ENCODE measurements around the gene CCNY. TPM values are rescaled to one million over a fixed set of nuclear protein-coding genes. Genes with fewer than 3 reads are reported as not detected.

CCNY gene
- total RNA-seq, 1 experiment from 2014 or later = 59.1 TPM

- H3K4me1 Mint-ChIP-seq (ENCODE audit: low read depth, unreplicated experiment) = no peaks in the 10 kb centered on the region
- intact Hi-C loops (cut with micrococcal nuclease; ENCODE audit: unreplicated experiment) = no loop called here
- no peak for TF ChIP-seq CTCF (IDR thresholded peaks at IDR 0.05; ENCODE audit: unreplicated experiment)
- no peak for DNase-seq
- CTCF ChIA-PET = interaction anchor here (0.6 kb wide), 1 partner anchor 107 kb away, joined by 3 read pairs; no protein-coding TSS in a partner anchor
- no peak overlapping the region for H3K27ac Mint-ChIP-seq (ENCODE audit: unreplicated experiment)
- no TSS peak for BruUV-seq (replicated peaks)
- no peak overlapping the region for H3K4me3 Mint-ChIP-seq (ENCODE audit: low read depth, unreplicated experiment)
- no peaks in the 10 kb centered on the region for H3K9me3 Mint-ChIP-seq (ENCODE audit: low read depth, unreplicated experiment)
- H3K27me3 Mint-ChIP-seq (ENCODE audit: unreplicated experiment) = no peaks in the 10 kb centered on the region
- peaks cover 16% of the 10 kb centered on the region for H3K36me3 Mint-ChIP-seq (ENCODE audit: insufficient read depth, unreplicated experiment)
Measured at GRCh38 chr10:35320341-35320740, 16.0 kb upstream of the CCNY start.

GRCh38 chr10:35322636-35323035, 13.7 kb upstream of the CCNY start:
- no peak for TF ChIP-seq CTCF (IDR thresholded peaks at IDR 0.05; ENCODE audit: unreplicated experiment)
- Mint-ChIP-seq H3K36me3 (ENCODE audit: insufficient read depth, unreplicated experiment) (peaks cover 3% of the 10 kb centered on the region), H3K27me3 (ENCODE audit: unreplicated experiment) (no peaks in the 10 kb centered on the region), H3K9me3 (ENCODE audit: low read depth, unreplicated experiment) (no peaks in the 10 kb centered on the region), H3K4me3 (ENCODE audit: low read depth, unreplicated experiment) (no peak overlapping the region), H3K27ac (ENCODE audit: unreplicated experiment) (no peak overlapping the region), H3K4me1 (ENCODE audit: low read depth, unreplicated experiment) (no peaks in the 10 kb centered on the region)
- no TSS peak for BruUV-seq (replicated peaks)
- DNase-seq = no peak
- CTCF ChIA-PET = no interaction called here
- intact Hi-C loops (cut with micrococcal nuclease; ENCODE audit: unreplicated experiment) = no loop called here

- no peak overlapping the region for H3K4me3 Mint-ChIP-seq (ENCODE audit: low read depth, unreplicated experiment)
- H3K4me1 Mint-ChIP-seq (ENCODE audit: low read depth, unreplicated experiment) = peaks cover 2% of the 10 kb centered on the region
- no peaks in the 10 kb centered on the region for H3K27me3 Mint-ChIP-seq (ENCODE audit: unreplicated experiment)
- BruUV-seq (replicated peaks) = no TSS peak
- CTCF ChIA-PET = no interaction called here
- intact Hi-C loops (cut with micrococcal nuclease; ENCODE audit: unreplicated experiment) = no loop called here
- no peaks in the 10 kb centered on the region for H3K36me3 Mint-ChIP-seq (ENCODE audit: insufficient read depth, unreplicated experiment)
- DNase-seq = no peak
- no peak overlapping the region for H3K27ac Mint-ChIP-seq (ENCODE audit: unreplicated experiment)
- no peak for TF ChIP-seq CTCF (IDR thresholded peaks at IDR 0.05; ENCODE audit: unreplicated experiment)
- H3K9me3 Mint-ChIP-seq (ENCODE audit: low read depth, unreplicated experiment) = no peaks in the 10 kb centered on the region
Measured at GRCh38 chr10:35324196-35324595, 12.1 kb upstream of the CCNY start.

GRCh38 chr10:35326466-35327235, 9.7 kb upstream of the CCNY start:
- CTCF ChIA-PET = no interaction called here
- intact Hi-C loops (cut with micrococcal nuclease; ENCODE audit: unreplicated experiment) = no loop called here

More at GRCh38 chr10:35326466-35327235, 9.7 kb upstream of the CCNY start:
- Mint-ChIP-seq H3K4me3 (ENCODE audit: low read depth, unreplicated experiment) (no peak overlapping the region), H3K27me3 (ENCODE audit: unreplicated experiment) (no peaks in the 10 kb centered on the region), H3K4me1 (ENCODE audit: low read depth, unreplicated experiment) (peaks cover 16% of the 10 kb centered on the region), H3K9me3 (ENCODE audit: low read depth, unreplicated experiment) (no peaks in the 10 kb centered on the region), H3K27ac (ENCODE audit: unreplicated experiment) (no peak overlapping the region), H3K36me3 (ENCODE audit: insufficient read depth, unreplicated experiment) (peaks cover under 1% of the 10 kb centered on the region)
- TF ChIP-seq CTCF (IDR thresholded peaks at IDR 0.05; ENCODE audit: unreplicated experiment) = no peak
- DNase-seq = no peak
- no TSS peak for BruUV-seq (replicated peaks)

Data from Calu3 (cell line).